HL-60 (cell line): Measurements from ENCODE around the gene PTPRN2.

Source experiments
- DNase-seq, 2 experiments: peaks; one replicate each; pipeline ENCODE4 v3.0.0-alpha.2; 2010 to 2020; ENCODE audit warnings: low read depth in 1 of 2, low spot score in 1 of 2
- H3K27ac ChIP-seq: fragments of 250-450 bp; sonication (Bioruptor Pico); replicated peaks from 2 replicates; pipeline ENCODE4 v1.5.1; 2020; ENCODE audit warnings: mild to moderate bottlenecking, moderate library complexity
- H3K27me3 ChIP-seq: fragments of 250-450 bp; sonication (Bioruptor Pico); 2 replicates; pipeline ENCODE4 v1.5.1; 2021; ENCODE audit warnings: mild to moderate bottlenecking, moderate library complexity; ENCODE audit not compliant: insufficient read depth, poor library complexity, severe bottlenecking
- H3K4me3 ChIP-seq: replicated peaks from 2 replicates; pipeline ENCODE4 v1.5.1; 2011; ENCODE audit warnings: mild to moderate bottlenecking, control low read depth, low read length; ENCODE audit not compliant: insufficient read depth
- CTCF ChIP-seq: IDR thresholded peaks from one replicate; pipeline ENCODE4 v1.5.1; 2011; ENCODE audit warnings: low read length, control low read depth, inconsistent platforms; ENCODE audit not compliant: insufficient read depth
- GABPA ChIP-seq: IDR thresholded peaks from 2 replicates; pipeline ENCODE4 v1.6.1; 2012; ENCODE audit warnings: low read depth
- POLR2AphosphoS5 ChIP-seq: IDR thresholded peaks from 2 replicates; pipeline ENCODE4 v1.6.1; 2012; ENCODE audit warnings: low read depth
- REST ChIP-seq: IDR thresholded peaks from 2 replicates; pipeline ENCODE4 v1.6.1; 2012; ENCODE audit warnings: low read depth; ENCODE audit not compliant: insufficient replicate concordance
- SPI1 ChIP-seq: IDR thresholded peaks from 2 replicates; pipeline ENCODE4 v1.6.1; 2012; ENCODE audit warnings: low read depth, mild to moderate bottlenecking, borderline replicate concordance

Gene PTPRN2

GRCh38 chr7:158244430-158244829 is 343.2 kb downstream of the PTPRN2 start:
- Histone ChIP-seq H3K4me3 (no peak overlapping the region), H3K27ac (no peak overlapping the region), H3K27me3 (no peaks in the 10 kb centered on the region)
- DNase-seq = no peak
- no peak for TF ChIP-seq CTCF
- TF ChIP-seq SPI1 = no peak
- no peak for TF ChIP-seq REST
- no peak for TF ChIP-seq GABPA
- no peak for TF ChIP-seq POLR2AphosphoS5

- no peak for DNase-seq
- TF ChIP-seq SPI1 (no peak), POLR2AphosphoS5 (no peak), CTCF (no peak), REST (no peak), GABPA (no peak)
- no peaks in the 10 kb centered on the region for H3K27me3 ChIP-seq
- H3K27ac ChIP-seq = no peak overlapping the region
- no peak overlapping the region for H3K4me3 ChIP-seq
Observed at GRCh38 chr7:158241919-158242318, 345.7 kb downstream of the PTPRN2 start.

DNA sequence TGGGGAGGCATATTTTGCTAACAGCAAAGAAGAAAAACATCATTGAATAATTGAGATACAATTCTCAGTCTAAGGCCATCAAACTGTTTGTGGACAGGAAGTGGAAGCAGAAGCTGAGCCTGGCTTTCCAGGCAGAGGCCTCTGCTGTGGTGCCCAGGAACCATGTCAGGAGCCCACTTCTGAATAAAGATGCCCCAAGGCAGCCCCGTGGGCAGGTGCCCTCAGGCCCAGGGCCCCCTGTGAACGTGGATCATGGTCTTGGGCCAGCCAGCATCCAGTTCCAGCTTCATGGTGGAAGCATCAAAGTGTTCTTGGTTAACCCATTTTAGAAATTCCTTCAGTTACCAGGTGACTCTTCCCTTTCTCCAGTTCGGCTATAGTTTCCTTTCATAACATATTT is 346.8 kb downstream of the PTPRN2 start:
- Histone ChIP-seq H3K27me3 (no peaks in the 10 kb centered on the region), H3K4me3 (no peak overlapping the region), H3K27ac (no peak overlapping the region)
- DNase-seq = no peak
- TF ChIP-seq REST (no peak), POLR2AphosphoS5 (no peak), GABPA (no peak), CTCF (no peak), SPI1 (no peak)
